Ovary (tissue), 3 donors: Measurements from ENCODE around the gene CDKN2B-AS1.

Experiments
- EP300 ChIP-seq: sonication (generic); formaldehyde crosslinking; IDR thresholded peaks from one replicate; pipeline ENCODE4 v1.6.1; 2017; ENCODE audit warnings: antibody characterized with exemption
- POLR2A ChIP-seq: fragments of 450-650 bp; IDR thresholded peaks from one replicate; pipeline ENCODE4 v1.6.1; 2017; ENCODE audit warnings: antibody characterized with exemption, mild to moderate bottlenecking, moderate library complexity
- TF ChIP-seq, protein P1 (sequence below), 3 donors: fragments of 450-650 bp in 2 of 3; fragments of 200-600 bp in 1 of 3; IDR thresholded peaks; one replicate each; pipeline versions ENCODE4 v1.5.1 to v1.8.0; 2016 to 2022; ENCODE audit warnings: antibody characterized with exemption in 3 of 3, mild to moderate bottlenecking in 1 of 3
- donor health status: DM: no; HTN: no; CAD: no.

DNA sequence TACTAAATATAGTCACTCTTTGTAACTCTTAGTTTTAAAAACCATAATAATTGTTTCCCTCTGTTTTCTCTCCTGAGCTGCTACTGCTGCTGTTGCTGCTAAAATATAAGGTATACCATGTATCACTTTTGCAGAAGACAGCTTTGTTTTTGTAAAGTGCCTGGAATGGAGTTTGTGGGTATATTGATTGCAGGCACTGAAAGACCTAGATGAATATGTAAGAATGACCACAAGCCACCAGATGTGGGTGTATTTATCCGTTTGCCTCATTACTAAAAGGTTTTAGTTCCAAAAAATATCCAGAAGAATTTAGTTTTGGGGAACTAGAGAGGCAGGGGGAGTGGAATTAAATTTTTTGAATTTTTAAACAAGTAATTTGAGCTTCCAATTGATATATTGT lies 165.6 kb downstream of the CDKN2B-AS1 start:
- TF ChIP-seq, protein P1, sequence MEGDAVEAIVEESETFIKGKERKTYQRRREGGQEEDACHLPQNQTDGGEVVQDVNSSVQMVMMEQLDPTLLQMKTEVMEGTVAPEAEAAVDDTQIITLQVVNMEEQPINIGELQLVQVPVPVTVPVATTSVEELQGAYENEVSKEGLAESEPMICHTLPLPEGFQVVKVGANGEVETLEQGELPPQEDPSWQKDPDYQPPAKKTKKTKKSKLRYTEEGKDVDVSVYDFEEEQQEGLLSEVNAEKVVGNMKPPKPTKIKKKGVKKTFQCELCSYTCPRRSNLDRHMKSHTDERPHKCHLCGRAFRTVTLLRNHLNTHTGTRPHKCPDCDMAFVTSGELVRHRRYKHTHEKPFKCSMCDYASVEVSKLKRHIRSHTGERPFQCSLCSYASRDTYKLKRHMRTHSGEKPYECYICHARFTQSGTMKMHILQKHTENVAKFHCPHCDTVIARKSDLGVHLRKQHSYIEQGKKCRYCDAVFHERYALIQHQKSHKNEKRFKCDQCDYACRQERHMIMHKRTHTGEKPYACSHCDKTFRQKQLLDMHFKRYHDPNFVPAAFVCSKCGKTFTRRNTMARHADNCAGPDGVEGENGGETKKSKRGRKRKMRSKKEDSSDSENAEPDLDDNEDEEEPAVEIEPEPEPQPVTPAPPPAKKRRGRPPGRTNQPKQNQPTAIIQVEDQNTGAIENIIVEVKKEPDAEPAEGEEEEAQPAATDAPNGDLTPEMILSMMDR (IDR thresholded peaks at IDR 0.05) = no peak
- TF ChIP-seq EP300 (no peak), POLR2A (no peak)
